ENCODE measurements around the gene SYNE2.
"Not testable (repeated sequence)": the region's sequence is repeated elsewhere in the genome, so short reads cannot be mapped to it uniquely, and the experiment has no call there.

The SYNE2 gene

DNA sequence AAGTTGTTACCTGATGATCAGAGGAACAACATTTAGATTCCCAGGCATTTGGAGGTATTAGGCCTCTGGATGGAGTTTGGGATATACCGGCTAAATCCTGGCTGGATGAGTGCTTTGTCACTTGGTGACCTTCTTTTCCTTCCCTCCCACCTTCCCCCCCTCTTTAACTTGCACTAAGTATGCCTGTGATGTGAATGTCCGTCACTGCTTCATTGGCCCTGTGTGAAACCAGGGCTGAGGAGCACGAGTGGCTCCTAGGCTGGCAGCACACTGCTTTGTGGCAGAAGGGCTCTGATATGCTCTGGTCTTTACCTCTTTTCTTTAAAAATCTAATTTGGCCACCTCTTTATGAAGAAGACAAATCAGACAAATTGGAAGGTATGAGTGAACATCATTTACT lies 345.7 kb downstream of the SYNE2 start:
- DNase-seq = no peak

DNA sequence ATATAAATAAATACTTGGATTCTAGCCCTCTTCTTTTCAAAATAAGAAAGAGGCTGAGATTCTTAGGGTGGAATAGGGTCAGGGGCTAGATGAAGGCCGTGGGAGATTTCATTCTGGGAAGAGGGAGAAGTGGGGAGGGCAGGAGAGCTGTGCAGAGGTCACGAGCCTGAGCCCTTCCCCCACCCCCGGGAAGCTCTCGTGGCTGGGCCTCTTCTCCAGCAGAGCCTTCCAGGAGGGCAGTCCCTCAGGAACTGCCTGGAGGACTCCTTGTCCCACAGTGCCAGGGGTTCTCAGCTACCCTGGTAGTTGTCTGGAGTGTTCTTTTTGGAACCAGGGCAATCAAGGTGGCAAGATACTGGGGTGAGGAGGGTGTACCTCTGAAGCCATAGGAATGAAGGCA lies 347.4 kb downstream of the SYNE2 start:
- no peak for DNase-seq

DNA sequence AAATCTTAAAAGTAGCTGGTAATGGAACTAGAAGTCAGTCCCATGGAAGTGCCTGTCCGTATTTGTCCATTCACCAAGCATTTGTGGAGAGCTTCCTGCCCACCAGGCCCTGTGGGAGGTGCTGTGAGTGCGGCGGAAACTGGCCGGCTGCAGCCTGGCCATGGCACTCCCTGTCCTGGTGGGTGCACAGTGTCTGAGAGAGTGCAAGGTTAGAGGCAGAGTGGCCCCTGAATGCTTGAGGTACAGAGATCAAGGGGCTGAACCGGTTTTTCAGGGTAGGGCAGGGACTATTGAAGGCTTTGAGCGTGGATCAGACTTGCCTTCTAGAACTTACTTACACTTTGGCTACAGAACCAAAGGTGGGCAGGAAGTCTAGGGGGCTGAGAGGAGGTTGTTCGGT lies 348.5 kb downstream of the SYNE2 start:
- DNase-seq = no peak

DNA sequence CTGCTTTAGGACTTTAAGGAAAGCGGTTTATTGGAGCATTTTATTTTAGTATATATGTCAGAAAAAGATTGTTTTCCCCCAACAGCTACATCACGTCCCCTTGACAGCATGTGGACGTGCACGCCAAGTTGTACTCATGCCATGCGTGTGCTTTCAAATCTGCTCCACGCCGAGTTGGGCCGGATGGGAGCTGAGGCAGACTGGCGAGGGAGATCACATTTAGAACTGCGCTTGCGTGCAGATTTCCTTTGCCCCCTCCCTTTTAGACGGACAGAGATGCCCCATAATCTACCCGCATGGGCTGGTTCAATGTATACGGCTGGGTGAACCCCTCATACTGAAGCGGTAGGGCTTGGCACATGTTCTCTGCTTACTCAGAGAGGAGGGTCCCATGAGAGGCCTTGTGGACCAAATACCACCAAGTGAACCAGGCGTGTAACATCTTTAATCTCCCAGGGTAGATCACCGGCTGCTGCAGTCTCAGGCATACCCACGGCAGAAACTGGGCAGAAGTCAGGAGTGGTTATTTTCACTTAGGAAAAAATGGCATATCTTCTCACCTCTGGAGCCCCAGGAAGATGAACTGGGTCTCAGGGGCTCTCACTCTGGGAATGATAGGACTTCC lies 349.2 kb downstream of the SYNE2 start:
- no peak for DNase-seq

DNA sequence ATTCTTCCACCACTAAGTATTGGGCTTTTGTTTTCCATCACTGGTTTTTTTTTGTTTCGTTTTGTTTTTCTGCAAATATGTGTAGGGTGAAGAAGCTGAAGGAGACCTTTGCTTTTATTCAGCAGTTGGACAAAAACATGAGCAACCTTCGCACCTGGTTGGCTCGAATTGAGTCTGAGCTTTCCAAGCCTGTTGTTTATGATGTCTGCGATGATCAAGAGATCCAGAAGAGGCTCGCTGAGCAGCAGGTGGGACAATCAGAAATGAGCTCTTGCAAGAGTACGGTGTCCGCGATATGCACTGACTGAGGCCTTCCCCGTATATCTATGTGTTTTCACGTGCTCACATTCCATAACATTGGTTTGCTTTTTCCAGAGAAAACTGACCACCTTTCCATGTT lies 349.9 kb downstream of the SYNE2 start:
- no peak for DNase-seq

DNA sequence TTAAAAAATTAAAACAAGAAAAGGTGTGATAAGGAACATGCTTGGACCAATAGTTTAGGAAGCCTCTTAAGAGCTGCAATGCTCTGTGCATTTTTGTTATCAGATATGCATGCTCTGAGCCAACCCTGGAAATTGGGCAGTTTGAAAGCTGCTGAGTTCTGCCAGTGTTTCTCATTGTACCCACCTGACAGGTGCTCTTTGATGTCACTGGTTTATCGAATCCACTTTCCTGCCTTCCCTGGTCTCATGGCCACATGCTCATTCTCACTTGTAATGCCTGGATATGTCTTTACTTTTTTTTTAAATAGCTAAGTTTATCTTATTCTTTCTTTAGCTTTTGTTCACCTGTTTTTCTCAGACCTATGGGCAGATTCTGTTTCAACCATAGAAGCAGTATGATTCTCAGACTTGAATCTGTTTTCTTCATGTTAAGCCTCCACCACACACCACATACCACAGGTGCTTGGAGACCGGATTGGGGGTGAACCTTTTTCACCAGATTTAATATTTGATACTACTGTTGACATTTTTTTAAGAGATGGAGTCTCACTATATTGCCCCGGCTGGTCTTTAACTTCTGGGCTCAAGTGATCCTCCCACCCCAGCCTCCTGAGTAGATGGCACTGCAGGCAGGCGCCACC lies 350.7 kb downstream of the SYNE2 start:
- DNase-seq = no peak

DNA sequence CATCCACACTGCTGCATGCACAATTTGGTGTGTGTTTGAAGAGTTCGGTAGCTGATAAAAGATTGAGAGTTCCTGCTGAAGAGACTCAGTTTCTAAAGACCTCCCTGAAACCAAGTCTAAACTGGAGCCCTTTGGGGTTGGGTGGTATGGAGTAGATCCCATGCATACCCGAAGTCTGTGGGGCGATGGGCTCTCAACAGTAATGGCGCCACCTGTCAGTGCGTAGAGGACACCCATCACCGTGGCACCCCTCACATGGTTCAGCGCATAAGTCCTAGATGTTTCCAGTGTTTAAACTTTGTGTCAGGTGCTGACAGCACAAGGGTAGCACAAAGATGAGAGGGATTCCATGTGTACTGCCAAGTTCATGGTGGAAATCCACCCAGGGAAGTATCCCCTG lies 355.5 kb downstream of the SYNE2 start:
- no peak for DNase-seq

DNA sequence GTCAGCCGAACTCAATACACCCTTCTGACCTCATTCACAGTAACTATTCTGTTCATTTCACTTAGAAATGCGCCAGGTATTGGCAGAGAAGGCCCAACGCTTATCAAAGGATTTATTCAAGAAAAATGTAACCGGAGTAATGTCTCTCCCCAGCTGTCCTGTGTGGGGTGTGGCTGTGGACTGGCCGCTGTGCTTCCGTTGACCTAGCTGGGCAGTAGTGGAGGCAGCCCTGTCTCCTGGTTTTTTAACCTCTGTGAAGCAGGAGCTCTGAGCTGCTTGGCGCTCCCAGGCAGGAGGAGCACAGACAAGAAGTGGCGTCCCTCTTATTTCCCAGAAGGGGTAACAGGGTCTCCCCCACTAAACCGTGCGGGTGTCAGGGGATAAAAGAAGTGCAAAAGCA lies 356.2 kb downstream of the SYNE2 start:
- DNase-seq = no peak

DNA sequence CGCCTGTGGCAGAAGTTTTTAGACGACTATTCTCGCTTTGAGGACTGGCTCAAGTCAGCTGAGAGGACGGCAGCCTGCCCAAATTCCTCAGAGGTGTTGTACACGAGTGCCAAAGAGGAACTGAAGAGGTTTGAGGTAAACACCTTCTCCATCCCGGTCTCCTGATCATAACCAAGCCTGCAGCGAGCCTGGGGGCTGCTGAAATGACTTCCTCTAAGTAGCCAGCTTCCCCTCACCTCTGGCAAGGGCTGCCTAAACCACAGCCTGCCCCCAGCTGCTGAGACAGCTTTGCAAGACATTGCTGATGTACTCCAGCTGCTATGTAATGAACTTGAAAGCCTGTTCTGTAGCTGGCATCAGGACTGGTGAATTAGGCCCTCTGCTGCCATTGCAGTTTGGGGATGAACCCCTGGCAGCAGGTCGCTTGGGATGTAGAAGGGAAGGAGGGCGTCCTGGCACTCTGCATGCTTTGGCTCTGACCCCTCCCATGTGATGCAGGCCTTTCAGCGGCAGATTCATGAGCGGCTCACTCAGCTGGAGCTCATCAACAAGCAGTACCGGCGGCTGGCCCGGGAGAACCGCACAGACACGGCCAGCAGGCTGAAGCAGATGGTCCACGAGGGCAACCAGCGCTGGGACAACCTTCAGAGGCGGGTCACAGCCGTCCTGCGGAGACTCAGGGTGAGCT lies 356.8 kb downstream of the SYNE2 start:
- no peak for DNase-seq

DNA sequence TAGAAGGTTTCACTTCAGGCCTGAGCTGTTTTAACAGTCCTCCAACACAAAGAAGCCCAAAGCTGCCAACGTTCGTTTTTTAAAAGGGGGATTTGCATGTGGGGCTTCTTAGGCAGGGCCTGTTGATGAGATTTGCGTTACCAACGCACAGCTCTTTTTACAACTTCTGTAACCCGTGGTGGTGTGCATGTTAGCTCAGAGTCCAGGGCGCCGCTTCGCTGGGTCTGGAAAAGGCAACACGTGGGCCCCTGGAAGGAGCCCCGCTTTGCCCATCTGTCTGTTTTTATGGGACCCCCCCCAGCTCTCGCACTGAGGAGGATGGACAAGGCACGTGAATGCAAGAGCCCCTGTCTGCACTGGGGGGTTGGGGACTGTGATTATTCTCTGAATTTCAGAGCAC lies 357.4 kb downstream of the SYNE2 start:
- no peak for DNase-seq

DNA sequence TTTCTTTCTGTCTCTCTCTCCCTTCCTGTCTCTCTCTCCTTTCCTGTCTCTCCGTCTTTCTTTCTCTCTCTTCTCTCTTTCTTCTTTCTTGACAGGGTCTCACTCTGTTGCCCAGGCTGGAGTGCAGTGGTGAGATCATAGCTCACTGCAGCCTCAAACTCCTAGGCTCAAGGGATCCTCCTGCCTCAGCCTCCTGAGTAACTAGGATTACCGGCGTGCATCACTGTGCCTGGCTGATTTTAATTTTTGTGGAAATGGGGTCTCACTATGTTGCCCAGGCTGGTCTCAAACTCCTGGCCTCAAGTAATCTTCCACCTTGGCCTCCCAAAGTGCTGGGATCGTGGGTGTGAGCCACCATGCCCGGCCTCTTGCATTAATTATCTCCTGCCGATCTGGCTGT lies 358.1 kb downstream of the SYNE2 start:
- DNase-seq = not testable (repeated sequence)

DNA sequence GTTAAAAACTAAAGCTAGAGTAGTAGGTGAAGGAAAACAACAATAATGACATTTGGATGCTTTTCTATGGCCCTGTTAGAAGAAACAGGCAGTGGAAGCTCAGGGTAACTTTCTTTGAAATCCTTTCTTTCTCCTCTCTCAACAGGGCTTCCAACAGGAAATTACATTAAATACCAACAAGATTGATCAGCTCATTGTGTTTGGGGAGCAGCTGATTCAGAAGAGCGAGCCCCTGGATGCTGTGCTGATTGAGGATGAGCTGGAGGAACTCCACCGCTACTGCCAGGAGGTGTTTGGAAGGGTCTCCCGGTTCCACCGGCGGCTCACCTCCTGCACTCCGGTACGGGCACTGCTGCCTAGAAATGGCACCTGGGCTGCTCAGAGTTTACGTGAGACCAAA lies 359.9 kb downstream of the SYNE2 start:
- DNase-seq = no peak

DNA sequence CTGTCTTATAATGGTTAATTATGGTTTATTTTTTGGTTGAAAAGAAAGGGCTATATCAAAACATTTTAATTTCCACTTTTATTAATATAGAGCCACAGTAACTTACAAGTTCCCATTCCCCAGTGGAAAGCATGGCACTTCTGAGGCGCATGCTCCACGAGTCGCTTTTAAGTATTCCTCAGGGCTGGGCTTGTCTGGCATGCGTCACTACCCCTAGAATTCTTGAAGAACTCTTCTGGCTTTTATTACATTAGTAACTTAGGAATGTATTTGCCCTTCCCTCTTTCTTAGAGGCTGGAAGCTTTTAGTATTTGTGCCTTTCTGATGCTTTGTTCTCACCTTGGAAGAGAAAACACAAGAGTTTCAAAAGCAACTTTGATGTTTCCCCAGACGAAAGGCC lies 360.3 kb downstream of the SYNE2 start:
- no peak for DNase-seq

DNA sequence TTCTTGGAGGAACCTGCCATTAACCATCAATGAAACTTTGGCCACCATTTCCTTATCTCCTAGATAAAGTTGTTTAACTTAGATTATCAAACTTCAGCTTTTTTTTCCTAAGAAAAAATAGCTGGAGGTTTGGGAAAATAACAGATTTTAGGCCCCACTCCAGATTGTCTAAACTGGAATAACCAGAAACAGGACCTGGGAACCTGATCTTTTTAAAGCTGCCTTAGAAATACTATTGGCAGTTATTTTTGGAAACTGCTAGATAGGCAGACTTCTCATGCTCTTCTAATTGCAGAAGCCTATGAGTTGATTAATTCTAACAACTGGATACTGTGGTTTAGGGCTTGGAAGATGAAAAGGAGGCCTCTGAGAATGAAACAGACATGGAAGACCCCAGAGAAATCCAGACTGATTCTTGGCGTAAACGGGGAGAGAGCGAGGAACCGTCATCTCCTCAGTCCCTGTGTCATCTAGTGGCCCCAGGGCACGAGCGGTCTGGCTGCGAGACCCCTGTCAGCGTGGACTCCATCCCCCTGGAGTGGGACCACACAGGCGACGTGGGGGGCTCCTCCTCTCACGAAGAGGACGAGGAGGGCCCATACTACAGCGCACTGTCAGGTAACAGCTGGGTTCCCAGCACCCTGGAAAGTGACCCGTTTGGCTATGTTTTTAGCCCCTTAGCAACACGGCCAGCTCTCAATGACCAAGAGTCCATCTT lies 361.2 kb downstream of the SYNE2 start:
- no peak for DNase-seq

DNA sequence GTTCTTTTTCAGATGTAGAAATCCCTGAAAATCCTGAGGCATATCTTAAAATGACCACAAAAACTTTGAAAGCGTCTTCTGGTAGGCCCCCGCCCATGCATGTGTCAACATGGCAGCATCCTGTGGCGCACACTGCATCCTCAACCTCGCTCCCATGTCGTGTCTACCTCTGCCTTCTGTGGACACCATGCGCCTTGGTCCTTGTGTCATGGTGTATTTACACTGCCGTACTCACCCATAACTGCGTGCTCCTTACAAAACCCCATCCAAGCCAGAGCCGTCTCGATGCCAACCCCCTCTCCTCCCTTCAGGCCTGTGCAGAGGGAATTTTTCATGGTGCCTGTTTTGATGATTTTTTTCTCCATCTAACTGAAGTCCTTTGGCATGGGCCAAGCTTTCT lies 362.5 kb downstream of the SYNE2 start:
- no peak for DNase-seq

DNA sequence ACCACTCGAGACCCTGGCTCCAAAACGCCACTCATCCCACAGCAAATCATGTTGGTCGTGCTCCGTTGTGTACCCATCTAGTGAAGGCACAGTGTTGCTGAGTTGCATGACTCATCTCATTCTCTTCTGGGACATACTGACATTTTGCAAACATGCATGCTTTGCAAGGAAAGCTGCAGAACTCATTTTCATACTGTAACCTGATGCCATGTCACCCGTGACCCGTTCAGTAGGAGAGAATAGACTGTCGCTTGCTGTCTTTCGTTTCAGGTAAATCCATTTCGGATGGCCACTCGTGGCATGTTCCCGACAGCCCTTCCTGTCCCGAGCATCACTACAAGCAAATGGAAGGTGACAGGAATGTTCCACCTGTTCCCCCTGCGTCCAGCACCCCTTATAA lies 363.2 kb downstream of the SYNE2 start:
- DNase-seq = no peak

DNA sequence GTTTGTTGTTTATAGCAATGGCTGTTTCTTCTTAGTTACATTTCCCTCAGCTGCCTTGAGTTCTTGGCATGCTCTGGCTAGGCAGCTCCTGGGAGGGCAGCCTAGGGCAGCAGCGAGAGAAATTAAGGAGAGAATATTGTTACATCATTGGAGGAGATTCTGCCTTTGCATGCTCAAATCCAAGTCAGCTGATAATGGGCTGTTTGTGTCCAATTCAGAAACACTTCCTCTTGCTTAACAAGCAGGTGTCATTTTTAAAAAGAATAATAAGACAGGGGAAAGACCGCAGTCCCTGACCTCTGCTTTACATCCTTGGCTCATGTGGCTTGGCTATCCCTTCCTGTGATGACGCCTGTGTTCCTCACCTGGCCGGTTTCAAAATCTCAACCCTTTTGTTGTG lies 364.5 kb downstream of the SYNE2 start:
- DNase-seq = no peak

DNA sequence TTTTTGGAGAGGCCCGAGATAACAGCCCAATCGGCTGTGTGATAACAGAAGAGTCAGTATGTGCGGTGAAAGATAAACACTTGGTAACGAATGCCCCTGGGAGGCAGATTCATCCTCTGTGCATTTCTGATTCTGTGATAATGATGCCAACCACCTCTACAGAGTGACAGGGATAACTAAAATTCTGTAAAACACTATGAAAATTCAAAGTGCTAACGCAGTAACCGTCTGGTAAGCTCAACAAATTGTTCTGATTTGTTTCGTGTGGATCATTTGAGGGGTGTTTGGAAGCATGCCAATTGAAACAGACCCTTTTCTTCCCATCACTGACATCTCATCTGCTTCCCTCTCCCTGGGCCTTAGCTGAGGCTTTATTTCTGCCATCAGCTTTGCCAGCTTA lies 365.0 kb downstream of the SYNE2 start:
- no peak for DNase-seq

DNA sequence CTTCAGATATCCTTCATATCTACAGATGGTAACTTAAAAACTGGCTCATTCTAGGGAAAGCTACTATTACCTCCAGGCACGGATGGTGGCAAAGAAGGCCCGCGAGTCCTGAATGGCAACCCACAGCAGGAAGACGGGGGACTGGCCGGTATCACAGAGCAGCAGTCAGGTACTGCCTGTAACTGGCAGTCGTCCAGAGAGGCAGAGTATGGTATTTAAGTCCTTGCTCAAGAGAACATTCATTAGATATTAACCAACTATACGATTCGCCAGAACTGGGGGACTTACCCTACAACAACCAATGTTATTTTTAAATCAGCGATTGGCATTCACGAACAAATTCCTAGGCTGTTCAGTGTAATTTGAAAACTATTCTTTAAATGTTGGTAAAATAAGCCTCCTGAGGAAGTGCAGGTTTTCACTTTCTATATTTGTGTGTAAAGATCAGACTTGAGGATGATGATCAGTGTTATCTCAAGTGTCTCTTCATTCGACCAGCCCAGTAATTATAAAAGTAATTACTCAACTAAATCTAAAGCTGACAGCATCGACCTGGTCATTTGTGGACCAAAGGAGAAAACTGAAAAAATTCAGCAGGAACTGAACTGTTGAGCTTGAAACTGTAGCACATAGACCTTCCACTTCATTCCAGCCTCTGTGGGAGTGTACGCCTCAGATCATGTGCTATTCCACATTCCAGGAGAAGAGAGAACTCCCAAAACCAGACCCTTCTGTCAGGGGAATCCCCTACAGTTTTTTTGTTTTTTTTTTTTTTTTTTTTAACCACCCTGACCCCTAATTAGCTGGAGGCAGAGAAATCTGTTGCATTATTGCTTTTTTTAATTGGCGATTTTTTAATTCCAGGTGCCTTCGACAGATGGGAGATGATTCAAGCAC lies 365.8 kb downstream of the SYNE2 start:
- no peak for DNase-seq

DNA sequence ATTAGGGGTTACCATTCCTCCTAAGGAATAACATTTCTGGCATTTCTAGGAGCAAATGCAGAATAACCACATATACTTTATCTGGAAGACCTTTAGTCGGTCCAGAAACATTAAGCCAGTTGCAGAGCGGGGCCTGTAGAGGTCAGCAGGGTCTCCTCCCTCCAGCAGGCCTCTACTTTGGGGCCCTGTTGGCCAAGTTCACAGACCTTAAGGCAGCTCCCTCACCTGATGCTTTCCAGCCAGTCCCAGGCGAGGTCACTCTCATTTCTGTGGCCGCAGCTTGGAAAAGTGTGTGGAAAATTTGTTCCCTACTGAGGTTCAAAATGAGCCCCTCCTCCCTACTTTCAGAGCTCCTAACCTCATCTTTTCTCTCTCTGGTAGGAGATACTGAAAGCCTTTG lies 367.3 kb downstream of the SYNE2 start:
- no peak for DNase-seq

DNA sequence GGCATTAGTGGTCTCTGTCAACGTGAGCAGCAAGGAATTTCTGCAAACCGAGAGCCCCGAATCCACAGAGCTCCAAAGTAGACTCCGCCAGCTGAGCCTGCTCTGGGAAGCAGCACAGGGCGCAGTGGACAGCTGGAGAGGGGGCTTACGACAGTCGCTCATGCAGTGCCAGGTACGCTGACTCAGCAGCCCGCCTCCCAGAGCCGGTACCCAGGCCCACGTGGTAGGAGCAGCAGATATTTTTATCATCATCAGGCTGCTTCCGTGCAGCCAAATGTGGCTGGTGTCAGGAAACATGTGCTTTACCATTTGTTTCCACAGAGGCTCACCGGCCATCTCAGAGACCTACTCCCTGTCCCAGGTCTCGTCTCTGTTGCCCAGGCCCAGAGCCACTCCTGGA lies 367.7 kb downstream of the SYNE2 start:
- no peak for DNase-seq

DNA sequence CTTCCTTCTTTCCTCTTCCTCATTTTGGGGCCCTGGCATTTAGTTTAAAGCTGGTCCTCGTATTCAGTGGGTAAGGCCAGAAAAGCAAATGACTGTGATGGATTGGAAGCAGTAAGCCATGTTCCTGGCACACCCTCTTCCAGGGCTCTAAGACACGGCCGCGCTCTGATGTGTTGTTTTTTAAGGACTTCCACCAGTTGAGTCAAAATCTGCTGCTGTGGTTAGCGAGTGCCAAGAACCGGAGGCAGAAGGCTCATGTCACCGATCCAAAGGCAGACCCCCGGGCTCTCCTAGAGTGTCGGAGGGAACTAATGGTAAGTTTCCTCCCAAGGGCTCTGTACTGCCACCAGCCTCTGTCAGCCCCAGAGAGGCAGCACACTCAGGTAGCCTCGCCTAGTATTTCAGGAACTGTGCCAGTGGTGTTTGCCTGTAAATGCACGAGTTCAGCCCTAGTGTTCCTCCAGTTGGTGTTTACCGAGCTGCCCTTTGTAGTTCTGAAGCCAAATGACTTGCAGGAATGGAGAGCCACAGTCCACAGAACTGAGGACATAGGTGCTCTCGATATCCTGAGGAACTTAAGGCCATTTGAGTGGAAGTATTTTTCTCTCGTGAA lies 368.7 kb downstream of the SYNE2 start:
- DNase-seq = no peak

All from NCI-H748 treated with DMSO at 0.1 percent for 48 hours (cell line).